Subcutaneous abdominal adipose tissue (tissue), 5 donors: ENCODE measurements around the gene KLHDC7A.
A peak's percentile ranks its signal among the peaks of the same experiment; 100 is the strongest.

Source experiments
- H3K27ac ChIP-seq: one replicate; pipeline ENCODE4 v1.7.0; 2013; ENCODE audit warnings: low read depth, mild to moderate bottlenecking, inconsistent platforms, low read length, moderate library complexity
- H3K27me3 ChIP-seq, 5 donors: one replicate each; pipeline ENCODE4 v1.7.0; 2013; ENCODE audit warnings: low read length in 5 of 5, inconsistent platforms in 1 of 5; ENCODE audit not compliant: control insufficient read depth in 5 of 5, insufficient read depth in 4 of 5
- H3K36me3 ChIP-seq, 5 donors: one replicate each; pipeline ENCODE4 v1.7.0; 2013; ENCODE audit warnings: low read length in 5 of 5; ENCODE audit not compliant: control insufficient read depth in 5 of 5, insufficient read depth in 5 of 5
- H3K4me1 ChIP-seq, 5 donors: one replicate each; pipeline ENCODE4 v1.7.0; 2013; ENCODE audit warnings: low read length in 5 of 5, mild to moderate bottlenecking in 3 of 5, moderate library complexity in 1 of 5; ENCODE audit not compliant: control insufficient read depth in 5 of 5, insufficient read depth in 5 of 5
- H3K4me3 ChIP-seq, 5 donors: one replicate each; pipeline ENCODE4 v1.7.0; 2013; ENCODE audit warnings: low read length in 5 of 5, low read depth in 1 of 5
- H3K9ac ChIP-seq, 5 donors: one replicate each; pipeline ENCODE4 v1.7.0; 2013; ENCODE audit warnings: low read length in 5 of 5, mild to moderate bottlenecking in 4 of 5, moderate library complexity in 3 of 5
- H3K9me3 ChIP-seq, 5 donors: one replicate each; pipeline ENCODE4 v1.7.0; 2013; ENCODE audit warnings: low read length in 5 of 5; ENCODE audit not compliant: control insufficient read depth in 5 of 5
- donor health status: healthy.
- donor health status: healthy.
- donor health status: healthy.
- donor health status: healthy.
- donor health status: healthy.

The KLHDC7A gene

DNA sequence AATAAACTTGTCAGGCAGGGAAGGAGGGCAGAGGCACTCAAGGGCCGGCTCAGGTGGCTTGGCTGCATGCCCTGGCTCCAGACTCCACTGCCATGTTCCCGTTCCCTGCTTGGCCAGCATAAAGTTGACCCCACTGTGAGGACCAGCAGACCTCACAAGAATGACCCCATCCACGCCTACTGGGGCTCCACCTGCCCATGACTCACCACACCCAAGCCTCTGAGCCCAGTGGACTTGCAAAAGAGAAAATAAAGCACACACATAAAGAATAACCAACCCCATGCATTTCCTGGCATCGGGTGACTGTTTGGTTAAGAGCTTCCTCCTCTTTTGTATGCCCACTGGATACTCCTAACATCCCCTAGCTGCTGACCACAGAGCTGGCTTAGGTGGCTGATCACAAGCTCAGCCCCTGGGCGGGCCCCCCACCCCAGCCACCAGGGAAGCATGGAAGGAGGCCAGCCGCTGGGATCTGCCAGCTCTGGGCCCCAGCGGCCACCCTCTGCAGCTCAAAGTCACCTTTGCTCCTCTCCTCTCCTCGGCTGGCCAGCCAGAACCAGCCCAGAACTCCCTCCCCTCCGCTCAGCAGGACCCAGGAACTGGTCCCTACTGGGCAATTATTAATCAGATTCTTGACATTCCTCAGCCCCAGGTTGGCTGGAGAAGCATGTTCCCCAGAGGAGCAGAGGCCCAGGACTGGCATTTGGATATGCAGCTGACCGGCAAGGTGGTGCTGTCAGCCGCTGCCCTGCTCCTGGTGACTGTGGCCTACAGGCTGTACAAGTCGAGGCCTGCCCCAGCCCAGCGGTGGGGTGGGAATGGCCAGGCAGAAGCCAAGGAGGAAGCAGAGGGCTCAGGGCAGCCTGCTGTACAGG lies at the start of gene KLHDC7A:
TSS of gene KLHDC7A (plus strand) at position 616 of the 875 bp plus-strand sequence. CDS start at position 668, 52 bp downstream.
- H3K4me1 ChIP-seq, result peaks cover 4 to 30% (median 22%) of the 10 kb centered on the region in 5 donors
- H3K4me3 ChIP-seq, result no peak within 1 kb of the TSS
- H3K36me3 ChIP-seq, result no peaks in the 10 kb centered on the region
- H3K9me3 ChIP-seq, result no peaks in the 10 kb centered on the region
- H3K27me3 ChIP-seq, result peaks cover 0 to 8% (median 0%) of the 10 kb centered on the region in 5 donors
- peak within 1 kb of the TSS; percentile 86 for H3K27ac ChIP-seq
- H3K9ac ChIP-seq, result peak within 1 kb of the TSS in 2 of 5 donors; percentile 2 to 19

DNA sequence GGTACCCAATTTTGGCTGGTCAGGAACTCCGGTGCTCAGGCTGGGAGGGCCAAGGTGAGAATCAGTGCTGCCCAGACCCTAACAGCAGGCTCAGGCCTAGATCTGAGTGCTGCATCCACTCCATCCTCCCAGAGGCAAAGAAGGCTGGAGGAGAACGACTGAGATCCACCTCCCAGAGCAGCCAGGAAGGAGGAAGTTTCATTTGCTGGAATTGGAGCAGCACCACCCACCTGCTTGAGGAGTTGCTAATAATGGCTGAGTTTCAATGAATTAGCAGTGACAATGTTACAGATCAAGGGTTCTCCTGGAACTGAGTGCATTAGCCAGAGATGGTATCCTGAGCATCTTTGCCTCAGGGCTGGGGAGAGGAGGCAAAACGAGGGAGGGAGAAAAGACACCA lies 46.7 kb upstream of the KLHDC7A start:
- Histone ChIP-seq H3K27me3 (peaks cover 0 to 7% (median 0%) of the 10 kb centered on the region in 5 donors), H3K27ac (no peak overlapping the region), H3K9ac (no peak overlapping the region), H3K4me1 (peaks cover 0 to 1% (median 0%) of the 10 kb centered on the region in 5 donors), H3K4me3 (no peak overlapping the region), H3K9me3 (peaks cover 3 to 16% (median 14%) of the 10 kb centered on the region in 5 donors), H3K36me3 (no peaks in the 10 kb centered on the region)

DNA sequence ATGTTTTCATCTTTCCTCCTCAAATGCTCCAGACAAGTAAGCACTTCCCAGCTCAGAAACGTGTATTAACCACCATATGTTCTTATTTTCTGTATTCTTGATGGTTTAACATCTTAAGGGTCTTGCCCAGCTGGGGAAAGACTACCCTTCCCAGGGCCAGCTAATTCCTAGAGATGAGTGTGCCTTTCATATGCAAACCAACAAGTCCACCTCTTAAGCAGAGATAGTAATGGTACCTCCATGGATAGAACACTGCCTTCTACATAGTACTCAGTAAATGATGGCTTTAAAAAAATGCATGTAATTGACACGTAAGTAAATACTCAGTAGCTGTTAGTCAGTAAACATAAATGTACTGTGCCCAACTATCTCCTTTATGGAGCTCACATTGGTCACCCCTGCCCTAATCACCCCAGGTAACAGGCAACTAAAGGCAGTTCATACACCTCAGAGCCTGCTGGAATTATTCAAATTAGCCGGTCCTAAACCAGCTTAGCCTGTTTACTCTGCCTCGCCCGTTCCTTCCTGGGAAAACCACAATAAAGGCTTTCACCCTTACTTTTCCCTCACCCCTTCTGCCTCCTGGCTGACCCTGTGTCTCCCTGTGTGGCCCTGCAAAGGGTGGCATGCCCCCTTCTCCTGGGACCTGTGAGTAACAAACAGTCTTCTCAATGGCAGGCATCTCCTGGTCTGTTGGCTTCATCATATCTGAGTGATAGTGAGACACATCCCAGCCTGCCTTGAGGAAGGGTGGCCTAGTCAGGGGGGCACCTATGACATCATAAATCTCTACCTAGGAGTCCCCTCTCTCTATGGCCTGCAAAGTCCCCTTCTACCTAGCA lies 40.1 kb upstream of the KLHDC7A start:
- no peaks in the 10 kb centered on the region for H3K36me3 ChIP-seq
- no peak overlapping the region for H3K9ac ChIP-seq
- H3K27ac ChIP-seq, result no peak overlapping the region
- H3K27me3 ChIP-seq, result peaks cover 0 to 10% (median 4%) of the 10 kb centered on the region in 5 donors
- H3K4me1 ChIP-seq, result no peaks in the 10 kb centered on the region
- H3K4me3 ChIP-seq, result no peak overlapping the region
- peaks cover 0 to 7% (median 6%) of the 10 kb centered on the region in 5 donors for H3K9me3 ChIP-seq

DNA sequence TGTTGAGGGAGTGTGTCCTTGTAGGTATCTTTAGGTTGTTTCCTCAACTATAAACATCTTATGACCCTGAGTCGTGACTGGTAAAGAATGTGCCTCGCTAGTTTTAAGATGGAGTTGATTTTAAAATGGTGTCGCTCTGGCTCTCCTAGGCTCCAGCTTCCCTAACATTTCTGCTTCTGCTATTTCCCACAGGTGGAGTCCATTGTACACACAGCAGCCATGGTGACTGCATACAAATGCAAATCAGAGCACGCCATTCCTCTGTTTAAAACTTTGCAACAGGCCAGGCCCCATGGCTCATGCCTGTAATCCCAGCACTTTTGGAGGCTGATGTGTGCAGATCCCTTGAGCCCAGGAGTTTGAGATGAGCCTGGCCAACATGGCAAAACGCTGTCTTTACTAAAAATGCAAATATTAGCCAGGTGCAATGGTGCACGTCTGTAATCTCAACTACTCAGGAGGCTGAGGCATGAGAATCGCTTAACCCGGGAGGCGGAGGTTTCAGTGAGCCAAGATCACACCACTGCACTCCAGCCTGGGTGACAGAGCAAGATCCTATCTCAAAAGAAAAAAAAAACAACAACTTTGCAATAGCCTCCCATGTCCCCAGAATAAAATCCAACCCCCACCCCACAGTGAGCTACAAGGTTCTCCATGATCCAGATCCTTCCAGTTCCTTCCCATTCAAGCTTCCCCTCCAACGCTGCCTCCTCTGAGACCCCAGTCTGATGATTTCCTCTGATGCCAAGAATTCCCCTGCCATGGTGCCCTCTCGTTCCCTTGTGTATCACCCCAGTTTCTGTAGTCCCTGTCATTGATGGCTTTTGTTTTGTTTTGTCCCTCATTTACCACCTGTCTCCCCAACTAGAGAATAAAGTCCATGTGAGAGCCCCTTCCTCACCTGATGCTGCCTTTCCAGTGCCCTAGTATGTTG lies 36.9 kb upstream of the KLHDC7A start:
- no peak overlapping the region for H3K4me3 ChIP-seq
- H3K36me3 ChIP-seq, result no peaks in the 10 kb centered on the region
- peaks cover 0 to 7% (median 4%) of the 10 kb centered on the region in 5 donors for H3K9me3 ChIP-seq
- no peak overlapping the region for H3K9ac ChIP-seq
- H3K4me1 ChIP-seq, result no peaks in the 10 kb centered on the region
- H3K27ac ChIP-seq, result no peak overlapping the region
- peaks cover 0 to 24% (median 16%) of the 10 kb centered on the region in 5 donors for H3K27me3 ChIP-seq

DNA sequence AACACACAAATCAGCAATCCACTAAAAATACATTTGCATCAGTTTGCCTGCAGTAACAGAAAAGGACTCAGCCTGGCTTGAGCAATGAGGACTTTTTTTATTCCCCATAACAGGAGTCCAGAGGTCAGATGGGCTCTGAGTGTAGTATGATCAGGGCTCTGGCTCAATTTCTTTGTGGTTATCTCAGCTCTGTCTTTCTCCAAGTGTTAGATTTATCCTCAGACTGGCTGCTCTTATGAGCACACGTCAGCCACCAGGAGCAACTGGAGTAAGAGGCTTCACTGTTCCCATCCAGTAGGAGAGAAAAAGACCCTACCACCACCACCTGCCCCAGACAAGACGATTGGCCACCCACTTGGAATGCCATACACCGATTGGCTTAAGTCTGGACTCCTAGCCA lies 36.2 kb upstream of the KLHDC7A start:
- H3K9ac ChIP-seq, result no peak overlapping the region
- no peaks in the 10 kb centered on the region for H3K36me3 ChIP-seq
- H3K27me3 ChIP-seq, result peaks cover 0 to 28% (median 15%) of the 10 kb centered on the region in 5 donors
- no peak overlapping the region for H3K27ac ChIP-seq
- no peak overlapping the region for H3K4me3 ChIP-seq
- no peaks in the 10 kb centered on the region for H3K4me1 ChIP-seq
- peaks cover 0 to 7% (median 4%) of the 10 kb centered on the region in 5 donors for H3K9me3 ChIP-seq

DNA sequence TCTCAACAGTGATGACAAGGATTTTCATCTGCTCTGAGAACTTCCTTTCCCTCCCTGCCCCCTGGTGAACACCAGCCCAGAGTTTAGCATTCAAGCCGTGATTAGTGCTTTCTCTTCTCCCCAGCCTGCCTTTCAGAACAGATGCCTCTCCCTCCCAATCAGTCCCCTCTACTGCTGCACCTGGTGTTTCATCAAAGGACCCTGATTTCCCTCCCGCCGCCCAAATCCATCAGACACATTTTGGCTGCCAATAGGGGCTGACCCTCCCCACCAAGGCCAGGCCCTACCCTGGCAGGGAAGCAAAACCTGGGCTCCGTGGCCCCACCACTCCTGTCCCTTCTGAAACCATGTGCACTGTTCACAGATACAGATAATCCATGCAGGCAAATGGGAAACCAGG lies 34.0 kb upstream of the KLHDC7A start:
- H3K4me1 ChIP-seq, result no peaks in the 10 kb centered on the region
- H3K4me3 ChIP-seq, result no peak overlapping the region
- H3K27me3 ChIP-seq, result peaks cover 3 to 24% (median 12%) of the 10 kb centered on the region in 5 donors
- H3K27ac ChIP-seq, result no peak overlapping the region
- H3K9ac ChIP-seq, result no peak overlapping the region
- no peaks in the 10 kb centered on the region for H3K36me3 ChIP-seq
- no peaks in the 10 kb centered on the region for H3K9me3 ChIP-seq

DNA sequence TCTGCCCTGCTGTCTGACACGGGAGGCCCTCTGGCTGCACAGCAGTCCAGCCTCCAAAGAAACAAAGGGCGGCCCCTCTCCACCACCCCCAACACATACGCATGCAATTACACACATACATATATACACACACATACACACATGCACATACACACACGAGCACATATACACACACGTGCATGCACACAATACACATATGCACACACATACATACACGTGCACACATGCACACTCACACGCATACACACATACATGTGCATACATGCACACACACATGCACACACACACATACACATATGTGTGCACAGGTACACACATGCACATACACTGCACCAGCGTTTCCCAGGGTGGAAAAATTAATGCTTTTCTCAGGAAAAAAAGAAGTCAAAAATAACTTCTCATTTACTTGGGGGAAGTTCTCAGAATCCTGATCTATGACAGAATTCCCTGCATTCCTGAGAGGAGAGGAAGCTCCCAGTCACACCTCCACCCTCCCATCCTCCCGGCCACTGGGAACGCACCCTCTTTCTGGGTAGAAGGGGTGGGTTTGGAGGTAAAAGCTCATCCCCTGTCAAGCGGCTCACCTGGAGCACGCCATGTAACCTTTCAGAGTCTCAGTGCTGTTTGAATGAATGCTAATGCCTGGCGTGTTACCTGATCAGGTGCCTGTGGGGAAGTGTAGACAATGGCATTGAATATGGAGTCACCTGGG lies 33.1 kb upstream of the KLHDC7A start:
- Histone ChIP-seq H3K9ac (no peak overlapping the region), H3K9me3 (no peaks in the 10 kb centered on the region), H3K36me3 (no peaks in the 10 kb centered on the region), H3K4me1 (no peaks in the 10 kb centered on the region), H3K4me3 (no peak overlapping the region), H3K27me3 (peaks cover 3 to 24% (median 12%) of the 10 kb centered on the region in 5 donors), H3K27ac (no peak overlapping the region)

DNA sequence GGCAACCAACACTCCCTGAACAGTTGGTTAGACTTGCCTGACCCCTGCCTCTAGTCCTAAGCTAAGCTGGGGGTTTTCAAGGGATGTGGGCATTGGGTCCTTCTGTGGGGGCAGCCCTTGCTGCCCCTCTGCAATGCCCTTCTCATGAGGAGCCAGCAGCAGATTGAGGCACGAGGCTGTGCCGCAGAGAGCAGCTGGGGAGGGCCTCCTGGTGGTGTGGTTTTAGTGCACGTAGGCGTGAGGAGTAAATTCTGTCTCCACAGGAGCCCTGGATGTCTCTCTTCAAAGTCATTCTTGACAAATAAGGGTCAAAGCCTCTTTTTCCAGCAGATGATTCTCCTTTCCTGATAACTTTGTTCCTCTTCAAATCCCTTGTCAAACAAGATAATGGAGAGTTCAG lies 31.8 kb upstream of the KLHDC7A start:
- H3K36me3 ChIP-seq, result no peaks in the 10 kb centered on the region
- no peak overlapping the region for H3K4me3 ChIP-seq
- H3K27me3 ChIP-seq, result peaks cover 3 to 24% (median 12%) of the 10 kb centered on the region in 5 donors
- H3K4me1 ChIP-seq, result no peaks in the 10 kb centered on the region
- no peaks in the 10 kb centered on the region for H3K9me3 ChIP-seq
- H3K9ac ChIP-seq, result no peak overlapping the region
- no peak overlapping the region for H3K27ac ChIP-seq

DNA sequence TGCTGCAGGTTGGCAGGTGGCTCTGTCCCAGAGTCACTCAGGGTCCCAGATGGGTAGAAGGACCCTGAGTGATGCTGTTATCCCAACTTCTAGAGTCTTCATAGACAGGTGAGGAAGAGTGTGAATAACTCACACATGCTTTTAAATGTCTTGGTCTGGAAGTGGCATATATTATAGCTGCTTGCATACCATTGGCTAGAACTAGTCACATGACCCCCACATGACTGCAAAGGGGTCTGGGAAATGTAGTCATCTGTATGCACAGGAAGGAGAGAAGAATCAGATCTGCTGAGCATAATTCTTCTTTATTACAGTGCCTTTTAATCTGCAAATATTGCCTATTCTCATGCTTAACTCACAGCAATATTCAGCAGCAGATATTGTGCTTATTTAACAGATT lies 28.2 kb upstream of the KLHDC7A start:
- no peaks in the 10 kb centered on the region for H3K36me3 ChIP-seq
- H3K27ac ChIP-seq, result no peak overlapping the region
- H3K4me1 ChIP-seq, result no peaks in the 10 kb centered on the region
- no peaks in the 10 kb centered on the region for H3K9me3 ChIP-seq
- H3K9ac ChIP-seq, result no peak overlapping the region
- peaks cover 3 to 16% (median 8%) of the 10 kb centered on the region in 5 donors for H3K27me3 ChIP-seq
- H3K4me3 ChIP-seq, result no peak overlapping the region
